LoVo (cell line): ENCODE results near the gene ZNF837.
"Not testable (repeated sequence)": the region's sequence is repeated elsewhere in the genome, so short reads cannot be mapped to it uniquely, and the experiment has no call there.

ENCODE experiments used
- DNase-seq: peaks from one replicate; pipeline ENCODE4 v3.0.0-alpha.2; 2016; ENCODE audit warnings: low spot score

Gene ZNF837

DNA sequence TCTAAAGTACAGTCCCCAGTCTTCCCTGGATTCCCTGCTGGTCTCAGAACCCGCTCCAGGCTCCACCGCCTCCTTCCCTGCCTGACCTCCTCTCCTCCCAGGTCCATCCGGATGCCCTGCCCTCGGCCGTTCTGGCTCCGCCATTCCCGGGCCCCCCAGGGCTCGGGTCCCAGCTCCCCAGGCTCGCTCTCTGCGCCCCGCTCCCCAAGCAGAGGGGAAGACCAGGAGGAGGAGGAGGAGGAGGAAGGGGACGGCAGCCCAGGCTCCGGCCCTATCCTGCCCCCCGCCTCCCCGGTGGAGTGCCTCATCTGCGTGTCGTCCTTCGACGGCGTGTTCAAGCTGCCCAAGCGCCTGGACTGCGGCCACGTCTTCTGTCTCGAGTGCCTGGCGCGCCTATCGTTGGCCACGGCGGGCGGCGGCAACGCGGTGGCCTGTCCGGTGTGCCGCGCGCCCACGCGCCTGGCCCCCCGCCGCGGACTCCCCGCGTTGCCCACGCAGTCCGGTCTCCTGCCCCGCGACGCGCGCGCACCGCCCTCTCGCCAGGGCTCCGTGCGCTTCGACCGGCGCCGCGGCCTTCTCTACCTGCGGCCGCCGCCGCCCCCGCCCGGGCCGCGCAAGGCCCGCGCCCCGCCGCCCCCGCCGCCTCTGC, 15.3 kb upstream of the ZNF837 start:
- DNase-seq: no peak

DNA sequence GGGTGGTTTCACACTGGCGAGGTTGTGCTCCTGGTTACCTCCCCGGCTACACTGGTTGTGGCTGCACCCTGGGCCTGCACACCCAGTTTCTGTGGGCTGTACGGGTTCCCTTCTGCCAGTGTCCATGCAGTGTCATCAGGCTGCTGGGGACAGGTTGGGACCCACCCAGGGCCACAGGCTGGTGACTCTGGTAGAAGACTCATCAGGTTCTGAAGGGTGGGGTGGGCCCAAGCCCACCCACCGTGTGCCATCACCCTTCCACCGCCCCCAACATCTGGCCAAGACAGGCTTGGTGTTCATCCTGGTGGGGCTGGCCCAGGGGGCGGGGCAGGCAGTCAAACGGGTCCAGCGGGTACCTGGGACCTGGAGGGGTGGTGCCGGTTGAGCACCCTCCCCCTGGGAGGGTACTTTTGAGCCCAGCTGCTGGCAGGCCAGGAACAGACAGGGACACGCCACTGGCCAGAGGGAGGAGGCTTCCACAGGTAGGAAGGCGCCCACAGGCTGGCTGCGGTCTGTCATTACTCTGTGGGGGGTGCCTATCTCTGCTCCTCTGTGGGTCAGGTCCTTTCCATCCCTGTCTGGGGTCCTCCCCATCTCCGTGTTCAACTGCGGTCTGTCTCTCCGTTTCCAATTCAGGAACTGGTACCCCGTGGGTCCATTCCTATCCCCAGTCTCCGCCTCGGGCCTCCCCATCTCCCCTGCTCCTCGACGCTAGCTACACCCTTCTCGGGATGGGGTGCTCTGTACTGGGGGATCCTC, 14.6 kb upstream of the ZNF837 start, which contains the start of gene RNF225:
Gene RNF225, plus strand, starts transcription at position 437 of the 759 bp plus-strand sequence. CDS start 434 bp downstream, outside the sequence.
- peak; percentile 43 for DNase-seq

DNA sequence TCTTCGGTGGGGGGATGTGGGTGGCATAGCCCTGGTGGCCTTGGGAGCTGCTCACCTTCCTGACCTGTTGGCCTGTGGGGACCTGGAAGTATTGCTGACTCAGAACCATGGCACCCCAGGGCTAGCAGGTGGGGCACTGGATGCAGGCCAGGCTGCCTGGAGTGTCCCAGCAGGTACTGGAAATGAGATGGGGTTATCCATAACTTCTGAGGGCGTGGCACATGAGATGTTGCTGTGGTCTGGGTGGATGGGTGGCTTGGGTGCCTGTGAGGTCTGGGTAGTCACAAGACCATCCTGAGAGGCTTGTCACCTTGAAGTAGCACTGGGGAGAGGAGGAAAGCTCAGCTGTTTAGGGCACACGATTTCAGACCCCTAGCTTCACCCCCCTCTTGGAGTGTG, 14.0 kb upstream of the ZNF837 start:
- DNase-seq: peak; percentile 52

DNA sequence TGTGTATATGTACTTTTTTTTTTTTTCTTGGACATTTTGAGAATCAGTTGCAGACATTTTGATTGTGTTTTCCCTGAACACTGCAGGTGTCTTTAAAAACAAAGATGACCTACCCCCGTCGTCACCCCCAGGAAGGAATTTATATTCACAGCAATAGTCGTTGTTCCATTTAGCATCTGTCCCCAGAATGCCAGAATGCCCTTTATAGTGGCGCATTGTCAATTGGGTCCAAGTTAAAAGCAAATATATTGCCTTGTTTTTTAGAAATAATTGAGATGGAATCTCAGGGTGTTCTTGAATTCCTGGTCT, 12.8 kb upstream of the ZNF837 start:
- no peak for DNase-seq

DNA sequence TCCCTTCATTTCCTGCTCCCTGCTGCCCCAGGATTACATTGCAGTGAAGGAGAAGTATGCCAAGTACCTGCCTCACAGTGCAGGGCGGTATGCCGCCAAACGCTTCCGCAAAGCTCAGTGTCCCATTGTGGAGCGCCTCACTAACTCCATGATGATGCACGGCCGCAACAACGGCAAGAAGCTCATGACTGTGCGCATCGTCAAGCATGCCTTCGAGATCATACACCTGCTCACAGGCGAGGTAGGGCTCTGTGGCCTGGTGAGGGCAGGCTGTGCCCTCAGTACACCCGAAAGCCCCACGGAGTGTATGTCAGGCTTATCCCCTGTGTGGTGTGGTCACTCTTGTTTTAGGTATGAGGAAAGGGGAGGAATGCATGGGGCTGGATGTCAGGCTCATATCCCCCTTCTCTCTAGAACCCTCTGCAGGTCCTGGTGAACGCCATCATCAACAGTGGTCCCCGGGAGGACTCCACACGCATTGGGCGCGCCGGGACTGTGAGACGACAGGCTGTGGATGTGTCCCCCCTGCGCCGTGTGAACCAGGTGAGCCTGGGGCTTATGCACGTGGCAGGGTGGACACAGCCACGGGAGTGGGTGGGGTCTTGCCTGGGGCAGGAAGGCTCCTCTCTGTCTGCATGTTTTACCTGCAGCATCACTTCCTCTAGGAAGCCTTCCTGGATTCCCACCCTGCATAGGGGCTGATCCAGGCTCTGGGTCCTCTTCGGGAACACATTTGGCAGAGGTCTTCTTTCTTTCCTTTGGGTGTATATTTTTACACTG, 12.3 kb upstream of the ZNF837 start:
- no peak for DNase-seq

DNA sequence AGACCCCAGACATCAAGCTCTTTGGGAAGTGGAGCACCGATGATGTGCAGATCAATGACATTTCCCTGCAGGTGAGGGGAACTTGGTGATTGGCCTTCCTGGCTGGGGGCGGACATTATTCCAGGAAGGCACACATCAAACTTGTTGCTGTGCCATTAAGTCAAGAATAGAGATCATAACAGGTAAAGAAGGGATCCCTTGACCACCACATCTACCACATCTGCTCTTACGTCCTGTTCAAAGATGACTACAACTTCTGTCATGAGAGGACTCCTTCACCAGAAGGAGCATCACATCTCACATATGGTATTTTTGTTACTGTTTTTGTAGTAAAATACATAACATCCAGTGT, 7.3 kb upstream of the ZNF837 start:
- no peak for DNase-seq

DNA sequence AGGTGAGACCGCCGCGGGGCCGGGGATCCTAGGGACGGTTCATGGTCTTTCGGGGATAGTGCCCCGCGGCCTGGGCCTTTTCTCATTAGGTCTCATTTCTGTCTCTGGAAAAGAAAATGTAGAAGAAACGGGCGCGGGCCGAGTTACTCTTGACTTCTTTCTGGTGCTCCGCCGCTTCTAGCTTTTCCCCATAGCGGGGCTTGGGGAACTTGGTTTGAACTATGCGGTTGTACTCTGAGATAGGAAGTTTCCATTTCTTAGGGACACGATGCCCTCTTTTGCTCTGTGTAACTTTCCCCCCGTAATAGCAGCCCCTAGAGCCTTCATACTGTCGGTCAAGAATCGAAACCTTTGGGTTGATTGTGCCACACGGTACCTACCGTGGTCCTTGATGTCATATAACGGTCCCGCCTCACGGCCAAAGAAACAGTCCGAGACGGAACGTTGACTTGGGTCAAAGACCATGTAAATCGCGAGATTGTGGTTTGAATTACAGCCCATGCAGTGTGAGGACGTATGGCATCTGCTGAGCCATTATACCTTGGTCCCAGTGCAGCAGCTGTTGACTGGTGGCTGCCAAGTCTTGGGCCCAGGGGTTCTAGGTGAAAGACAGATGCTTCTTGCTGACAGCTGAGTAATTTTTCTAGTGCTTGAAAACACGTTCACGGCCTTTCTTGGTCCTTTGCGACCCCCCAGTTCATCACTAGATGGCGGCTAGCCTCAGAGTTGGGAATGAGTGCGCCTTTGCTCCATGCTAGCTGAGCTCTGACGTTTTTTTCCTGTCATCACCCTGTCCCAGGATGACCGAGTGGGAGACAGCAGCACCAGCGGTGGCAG, 6.7 kb upstream of the ZNF837 start:
- DNase-seq: no peak

DNA sequence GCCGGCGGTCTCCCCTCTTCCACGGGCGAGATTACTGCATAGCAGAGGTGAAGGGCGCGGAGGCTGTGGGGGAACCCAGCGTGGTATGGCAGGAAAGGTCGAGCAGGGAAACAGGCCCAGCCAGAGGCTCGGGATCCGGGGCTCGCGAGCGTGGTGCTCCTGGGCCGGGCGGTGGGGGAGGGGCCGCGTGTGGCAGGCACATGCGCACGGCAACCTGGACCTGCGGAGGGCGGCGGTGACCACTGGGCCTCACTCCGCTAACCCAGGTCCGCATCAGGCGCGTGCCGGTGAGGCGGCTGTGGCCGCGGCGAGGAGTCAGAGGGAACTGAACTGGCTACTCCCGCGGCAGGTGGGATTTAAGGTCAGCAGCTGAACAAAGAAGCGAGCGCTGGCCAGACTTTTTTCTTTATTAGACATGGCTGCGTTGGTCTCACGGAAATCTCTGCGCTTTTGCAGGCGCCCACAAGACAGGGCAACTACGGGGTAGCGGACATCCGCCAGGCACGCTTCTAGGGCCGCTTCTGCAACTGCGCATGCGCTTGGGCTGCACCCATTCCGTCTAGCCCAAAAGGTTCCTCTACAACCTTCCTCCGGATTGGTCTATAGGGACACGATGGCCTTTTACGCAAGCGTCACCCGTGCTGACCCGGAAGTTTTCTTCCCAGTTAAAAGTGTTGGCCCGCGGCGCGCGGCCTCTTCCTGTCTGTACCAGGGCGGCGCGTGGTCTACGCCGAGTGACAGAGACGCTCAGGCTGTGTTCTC, 5.9 kb upstream of the ZNF837 start, which contains the start of gene RPS5:
Gene RPS5, plus strand, starts transcription at position 694 of the 762 bp plus-strand sequence. CDS start 869 bp downstream, outside the sequence.
- DNase-seq: peak; percentile 99

DNA sequence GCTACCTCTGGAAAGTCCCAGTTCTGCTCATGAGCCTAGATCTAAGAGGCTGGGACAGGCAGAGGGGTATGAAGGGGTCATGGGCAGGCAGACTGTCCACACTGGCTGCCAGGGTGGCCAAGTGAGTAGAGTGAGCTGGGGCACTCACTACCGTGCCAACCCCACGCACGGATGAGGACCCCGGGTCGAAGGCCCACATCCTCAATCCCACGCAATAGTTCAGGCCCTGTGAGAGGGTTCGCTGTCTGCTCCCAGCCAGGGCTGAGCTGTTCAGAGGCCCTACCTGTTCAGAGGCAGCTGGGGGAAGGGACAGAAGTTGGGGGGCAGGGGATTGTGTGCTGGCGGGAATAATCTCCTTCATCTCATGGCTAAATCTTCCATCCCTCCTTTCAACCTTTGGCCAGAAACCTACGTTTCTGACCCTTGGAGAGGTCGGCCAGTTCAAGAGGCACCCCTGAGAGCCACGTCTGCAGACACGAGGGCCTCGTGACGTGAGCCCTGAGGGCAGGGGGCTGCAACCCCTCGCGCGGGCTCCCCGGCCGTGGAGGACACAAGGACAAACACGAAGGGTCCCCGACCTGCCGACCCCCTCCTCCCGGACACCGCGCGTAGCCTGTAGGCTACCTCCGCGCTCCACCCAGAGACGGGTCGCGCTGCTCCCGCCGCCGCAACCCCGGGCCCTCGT, 5.2 kb upstream of the ZNF837 start:
- DNase-seq: no peak

DNA sequence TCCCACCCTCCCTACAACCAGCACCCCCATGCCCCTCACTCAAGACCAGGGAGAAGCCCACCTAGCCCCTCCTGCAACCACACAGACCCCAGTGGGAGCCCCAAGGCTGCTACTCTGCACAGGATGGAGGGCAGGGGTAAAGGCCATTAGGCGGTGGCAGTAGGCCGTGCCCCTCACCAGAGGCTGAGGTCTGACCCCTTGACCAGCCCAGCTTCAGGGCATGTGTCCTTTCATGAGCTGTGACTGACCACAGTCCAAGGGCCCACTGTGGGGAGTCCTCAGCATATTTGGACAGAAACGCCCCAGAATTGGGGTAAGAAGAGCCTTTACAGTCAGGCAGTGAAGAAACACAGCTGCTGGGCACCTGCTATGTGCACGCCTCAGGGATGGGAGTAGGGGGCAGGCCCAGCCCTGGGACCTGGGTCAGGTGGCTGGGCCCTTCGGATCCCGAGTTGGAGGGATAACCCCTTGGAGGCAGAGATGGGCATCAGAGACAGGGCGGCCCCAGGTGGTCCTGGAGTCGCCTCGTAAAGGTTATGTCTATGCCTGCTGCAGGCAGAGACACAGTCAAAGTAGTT, 4.6 kb upstream of the ZNF837 start:
- DNase-seq: no peak

DNA sequence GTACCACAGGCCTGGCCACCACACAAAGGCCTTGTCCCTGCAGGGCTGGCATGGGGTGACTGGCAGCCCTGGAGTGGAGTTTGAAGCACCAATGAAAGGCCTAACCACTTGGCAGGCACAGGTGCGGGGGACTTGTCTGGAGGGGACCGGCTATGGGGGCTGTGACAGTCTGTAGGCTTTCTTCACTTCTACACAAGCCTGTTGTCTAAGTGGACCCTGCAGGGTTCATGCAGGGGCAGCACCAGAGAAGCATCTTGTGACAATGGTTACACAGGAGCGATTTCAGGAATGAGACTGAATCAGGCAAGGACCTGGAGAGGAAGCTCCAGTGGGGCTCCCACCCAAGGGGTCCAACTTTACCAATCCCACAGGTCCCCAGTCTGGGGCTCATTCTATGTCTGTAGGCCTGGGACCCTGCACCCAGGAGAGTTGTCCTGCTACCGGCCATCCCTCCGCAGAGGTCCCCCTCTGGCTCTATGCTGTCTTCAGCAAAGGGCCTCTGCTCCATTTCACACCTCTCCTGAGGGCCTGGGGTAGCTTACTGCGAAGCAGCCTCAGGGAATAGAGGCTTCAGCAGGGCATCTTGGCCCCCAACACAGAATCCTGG, 2.3 kb upstream of the ZNF837 start:
- DNase-seq: no peak

DNA sequence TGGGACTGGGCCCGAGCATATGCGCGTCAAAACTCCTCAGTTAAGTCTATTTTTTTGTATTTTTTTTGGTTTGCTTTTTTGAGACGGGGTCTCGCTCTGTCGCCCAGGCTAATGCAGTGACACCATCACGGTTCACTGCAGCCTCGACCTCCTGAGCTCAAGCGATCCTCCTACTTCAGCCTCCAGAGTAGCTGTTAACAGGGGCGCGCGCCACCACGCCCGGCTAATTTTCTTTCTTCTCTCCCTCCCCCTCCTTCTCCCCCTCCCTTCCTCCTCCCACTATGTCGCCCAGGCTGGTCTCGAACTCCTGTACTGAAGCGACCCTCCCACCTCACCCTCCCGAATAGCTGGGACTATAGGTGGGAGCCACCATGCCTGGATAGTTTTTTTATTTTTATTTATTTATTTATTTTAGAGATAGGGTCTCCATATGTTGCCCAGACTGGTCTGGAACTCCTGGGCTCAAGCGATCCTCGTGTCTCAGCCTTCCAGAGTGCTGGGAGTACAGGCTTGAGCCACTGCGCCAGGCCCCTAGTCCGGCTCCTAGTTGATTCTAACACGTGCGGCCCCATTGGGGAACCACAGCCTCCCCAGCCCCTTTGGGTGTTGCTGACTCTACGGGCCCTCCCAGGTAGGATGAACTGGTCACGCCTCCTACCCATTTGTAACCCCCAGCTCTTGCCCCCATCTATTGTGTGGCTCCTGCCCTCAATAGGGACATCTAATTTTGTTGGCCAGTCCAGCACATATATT, 806 bp upstream of the ZNF837 start:
- no peak for DNase-seq

DNA sequence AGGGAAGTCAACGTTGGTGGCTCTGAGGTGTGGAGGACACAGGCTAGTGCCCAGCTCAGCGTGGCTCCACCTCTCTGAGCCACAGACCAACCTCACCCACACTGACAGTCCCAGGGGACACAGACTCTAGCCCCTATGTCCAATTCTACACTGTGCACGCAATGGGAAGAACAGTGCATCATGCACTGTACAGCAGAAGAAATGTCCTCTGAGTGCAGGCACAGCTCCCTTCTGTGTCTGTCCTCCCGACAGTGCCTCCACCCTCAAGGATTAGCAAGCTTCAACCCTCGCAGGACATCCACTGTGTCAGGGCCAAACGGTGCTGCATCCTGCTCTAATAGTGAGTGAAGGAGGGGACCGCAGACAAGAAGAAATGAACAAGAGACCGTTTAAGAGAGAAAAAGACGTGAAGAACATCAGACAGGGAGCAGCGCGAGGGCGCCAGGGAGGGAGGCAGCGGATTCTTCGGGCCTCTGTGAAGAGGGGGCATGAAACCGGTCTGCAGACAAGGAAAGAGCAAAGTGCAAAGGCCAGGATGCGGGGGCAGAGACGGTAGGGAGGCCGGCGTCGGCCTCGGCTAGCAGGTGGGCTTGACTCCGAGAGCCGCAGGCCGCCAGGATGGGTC, 681 bp downstream of the ZNF837 start:
- DNase-seq: no peak

DNA sequence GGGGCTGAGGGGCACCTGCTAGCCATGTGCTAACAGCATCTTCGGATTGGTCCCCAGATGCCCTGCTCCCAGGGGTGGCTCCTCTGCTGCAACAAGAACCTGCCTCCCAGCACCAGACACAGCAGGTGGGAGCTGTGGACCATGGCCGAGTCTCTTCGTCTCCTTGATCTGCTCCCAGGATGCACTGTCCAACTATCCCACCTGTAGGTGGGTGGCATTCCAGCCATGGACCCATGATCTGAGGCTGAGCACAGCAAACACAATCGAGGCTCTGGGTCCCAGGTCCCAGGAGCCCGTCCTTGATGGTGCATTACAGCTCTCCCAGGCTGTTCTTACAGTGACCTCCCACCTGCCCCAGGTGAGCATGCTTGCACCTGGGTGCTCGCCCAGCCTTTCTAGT, 1.6 kb downstream of the ZNF837 start:
- no peak for DNase-seq

DNA sequence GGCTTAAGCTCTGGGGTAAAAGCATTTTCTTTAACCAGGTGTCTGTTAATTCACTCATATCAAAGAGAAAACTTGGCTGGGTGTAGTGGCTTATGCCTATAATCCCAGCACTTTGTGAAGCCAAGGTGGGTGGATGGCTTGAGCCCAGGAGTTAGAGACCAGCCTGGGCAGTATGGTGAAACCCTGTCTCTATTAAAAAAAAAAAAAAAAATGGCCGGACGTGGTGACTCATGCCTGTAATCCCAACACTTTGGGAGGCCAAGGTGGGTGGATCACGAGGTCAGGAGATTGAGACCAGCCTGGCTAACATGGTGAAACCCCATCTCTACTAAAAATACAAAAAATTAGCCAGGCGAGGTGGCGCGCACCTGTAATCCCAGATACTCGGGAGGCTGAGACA, 4.1 kb downstream of the ZNF837 start:
- DNase-seq: not testable (repeated sequence)

DNA sequence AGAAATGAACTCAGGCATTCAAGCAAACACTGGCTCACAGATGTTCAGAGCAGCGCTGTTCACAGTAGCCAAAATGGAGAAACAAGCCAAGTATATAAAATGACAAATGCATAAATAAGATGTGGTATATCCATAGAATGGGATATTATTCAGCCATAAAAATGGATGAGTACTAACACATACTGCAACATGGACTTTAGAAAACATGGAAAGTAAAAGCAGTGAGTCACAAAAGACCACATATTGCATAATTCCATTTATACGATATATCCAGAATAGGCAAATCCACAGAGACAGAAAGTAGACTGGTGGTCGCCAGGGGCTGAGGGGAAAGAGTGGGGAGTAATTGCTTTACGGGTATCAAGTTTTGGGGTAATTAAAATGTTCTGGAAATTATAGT, 6.6 kb downstream of the ZNF837 start:
- no peak for DNase-seq

DNA sequence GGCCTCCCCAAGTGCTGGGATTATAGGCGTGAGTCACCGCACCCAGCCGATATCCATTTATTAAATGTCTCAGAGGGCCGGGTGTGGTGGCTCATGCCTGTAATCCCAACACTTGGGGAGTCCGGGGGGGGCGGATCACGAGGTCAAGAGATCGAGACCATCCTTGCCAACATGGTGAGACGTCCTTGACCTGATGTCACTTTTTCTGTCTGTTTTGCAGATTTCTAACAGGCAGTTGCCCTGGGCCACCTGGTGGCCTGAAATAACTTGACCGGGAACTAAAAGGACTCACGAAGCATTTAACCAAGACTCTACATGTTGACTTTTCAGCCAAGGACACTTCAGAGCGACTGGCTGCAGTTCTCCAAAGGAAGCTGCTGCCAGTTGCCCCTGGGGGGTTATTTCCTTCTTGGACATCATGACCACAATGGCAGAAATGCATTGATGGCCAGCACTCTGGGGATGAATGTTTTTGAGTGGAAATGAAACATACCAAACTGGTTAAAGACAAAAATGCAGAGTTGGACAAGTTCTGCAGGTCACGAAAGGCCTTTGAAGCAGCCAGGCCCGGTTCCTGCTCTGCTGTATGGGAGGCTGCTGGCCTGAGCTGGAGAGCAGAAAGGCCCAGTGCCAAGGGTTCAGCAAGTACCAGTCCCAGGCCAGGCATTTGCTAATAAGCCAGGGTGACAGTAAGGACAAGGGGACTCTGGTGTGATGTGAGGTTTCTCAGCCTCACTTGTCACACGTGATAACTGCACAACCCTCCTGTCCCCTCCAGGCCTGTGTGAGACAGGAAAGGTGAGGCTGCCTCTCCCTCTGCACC, 8.3 kb downstream of the ZNF837 start:
- no peak for DNase-seq
